Activated CD8-positive, alpha-beta memory T cell treated with anti-CD3 and anti-CD28 coated beads, Interleukin-2, amount 50 U/mL, for 24 hours (primary cell): ENCODE data around the gene TRAF3.

Experiments used
- DNase-seq: peaks from one replicate; pipeline ENCODE4 v3.0.0-alpha.2; 2020; ENCODE audit errors: extremely low read depth

TRAF3 gene

DNA sequence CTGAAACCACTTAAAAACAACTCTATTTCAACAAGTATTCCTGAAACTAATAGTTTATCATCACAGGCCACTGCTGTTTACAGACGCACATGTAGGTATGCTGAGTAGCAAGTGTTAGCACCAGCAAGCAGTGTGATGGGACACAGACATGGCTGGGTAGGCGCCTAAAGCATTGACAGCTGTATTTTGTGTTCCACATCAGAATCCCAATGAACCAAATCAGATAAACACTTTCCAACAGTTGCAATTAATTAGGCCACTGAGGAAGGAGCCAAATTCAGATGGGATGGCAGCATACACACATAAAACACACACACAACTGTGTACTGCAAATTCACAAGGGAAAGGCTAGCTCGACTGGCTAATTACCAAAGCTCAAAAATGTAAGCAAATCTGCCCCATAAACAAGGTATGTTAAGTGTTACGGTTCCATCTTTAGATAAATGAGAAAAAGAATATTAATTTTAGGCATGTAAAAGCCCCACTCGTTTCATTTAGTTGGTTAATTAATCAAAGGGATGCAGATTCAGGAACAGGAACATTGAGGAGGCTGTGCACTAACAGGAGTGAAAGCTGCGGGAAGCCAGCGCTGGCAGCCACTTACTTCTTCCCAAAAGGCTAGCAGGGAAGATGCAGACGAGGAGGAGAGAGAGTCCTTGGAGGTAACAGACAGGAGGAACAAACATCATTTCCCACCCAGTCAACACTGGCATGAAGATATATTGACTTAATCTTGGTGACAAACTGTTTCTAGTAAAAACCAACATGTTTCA is 178.6 kb downstream of the TRAF3 start:
- no peak for DNase-seq

DNA sequence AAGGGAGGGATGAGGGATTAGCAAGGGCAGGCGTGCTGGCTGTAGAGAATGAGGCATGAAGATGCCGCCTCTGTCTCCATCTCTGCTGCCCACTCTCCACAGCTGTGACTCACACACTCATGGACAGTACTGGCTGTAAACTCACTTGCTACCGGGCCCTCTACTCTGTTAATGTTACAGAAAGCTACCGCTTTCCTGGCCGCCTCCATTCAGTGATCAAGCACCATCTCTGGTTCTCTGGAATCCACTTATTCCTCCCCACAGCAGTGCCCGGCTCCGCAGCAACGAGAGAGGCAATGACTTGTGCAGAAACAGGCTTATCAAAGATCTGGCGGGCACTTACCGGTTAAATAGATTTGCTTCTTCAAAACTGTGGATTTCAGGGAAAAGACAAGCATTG is 180.0 kb downstream of the TRAF3 start:
- DNase-seq = no peak

DNA sequence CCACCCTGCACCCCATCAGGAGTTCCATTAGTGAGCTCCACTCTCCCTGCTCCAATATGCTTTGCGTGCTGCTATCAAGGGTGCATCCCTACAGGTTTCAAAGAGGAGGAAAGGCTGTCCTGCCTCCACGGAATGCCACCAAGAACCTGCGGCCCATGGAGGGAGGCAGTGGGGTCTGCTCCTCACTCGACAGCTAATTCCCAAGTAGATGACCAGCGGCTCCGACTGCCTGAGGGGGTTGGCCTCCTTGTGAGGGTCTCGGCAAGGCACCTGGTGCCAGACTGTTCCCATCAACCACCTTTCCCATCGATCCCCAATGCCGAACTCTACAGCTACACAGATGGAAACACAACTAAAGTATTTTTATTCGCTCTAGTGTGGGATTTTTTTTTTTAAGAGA is 181.2 kb downstream of the TRAF3 start:
- DNase-seq = no peak
